KBM-7 (cell line): ENCODE data around the gene RAB15.

Experiments used
- DNase-seq: peaks from one replicate; pipeline ENCODE4 v3.0.0-alpha.2; 2015
- in situ Hi-C: fragments of 300-500 bp; cut with MboI; formaldehyde crosslinking; loops from 2 replicates; pipeline ENCODE4 v1.14.3; 2020; ENCODE audit warnings: low sequenced_read_pairs, low pct_unique_long_range_greater_than_20kb, mixed read lengths

The RAB15 gene

DNA sequence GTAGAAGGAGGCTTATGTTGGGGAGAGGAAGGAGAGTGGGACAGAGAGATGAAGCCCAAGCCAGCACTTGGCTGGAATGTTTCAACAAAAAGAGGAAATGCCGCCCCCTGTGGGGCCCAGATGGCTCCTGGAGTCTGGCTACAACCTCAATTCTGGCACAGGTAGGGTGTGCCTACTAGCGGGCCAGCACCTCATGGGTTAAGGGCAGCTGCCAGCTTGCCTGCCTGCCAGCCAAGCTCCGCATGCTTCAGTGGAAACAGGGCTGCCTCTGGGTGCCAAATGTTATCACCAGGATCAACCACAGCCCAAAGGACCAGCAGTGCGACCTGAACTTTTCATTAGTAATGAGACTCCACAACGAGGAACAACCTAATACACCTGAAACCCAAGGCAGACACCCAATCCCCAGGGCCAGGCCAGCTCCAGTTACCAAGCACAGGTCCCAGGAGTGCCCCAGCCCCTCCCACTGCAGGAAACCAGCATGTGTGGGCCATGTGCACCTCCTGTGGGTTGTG is 11.3 kb downstream of the RAB15 start:
- in situ Hi-C loops, result no loop called here
- DNase-seq, result peak; percentile 28

- DNase-seq, result no peak
- in situ Hi-C loops, result no loop called here
These were observed 13.4 kb downstream of the RAB15 start for GRCh38 chr14:64958743-64959142.

- in situ Hi-C loops, result no loop called here
These were observed 13.9 kb downstream of the RAB15 start for GRCh38 chr14:64958201-64958600.

GRCh38 chr14:64956697-64957406 is 15.3 kb downstream of the RAB15 start:
- in situ Hi-C loops, result no loop called here

More at GRCh38 chr14:64958201-64958600, 13.9 kb downstream of the RAB15 start:
- DNase-seq, result no peak

GRCh38 chr14:64955297-64955696 is 16.8 kb downstream of the RAB15 start:
- DNase-seq, result no peak
- in situ Hi-C loops, result no loop called here

More at GRCh38 chr14:64956697-64957406, 15.3 kb downstream of the RAB15 start:
- no peak for DNase-seq

DNA sequence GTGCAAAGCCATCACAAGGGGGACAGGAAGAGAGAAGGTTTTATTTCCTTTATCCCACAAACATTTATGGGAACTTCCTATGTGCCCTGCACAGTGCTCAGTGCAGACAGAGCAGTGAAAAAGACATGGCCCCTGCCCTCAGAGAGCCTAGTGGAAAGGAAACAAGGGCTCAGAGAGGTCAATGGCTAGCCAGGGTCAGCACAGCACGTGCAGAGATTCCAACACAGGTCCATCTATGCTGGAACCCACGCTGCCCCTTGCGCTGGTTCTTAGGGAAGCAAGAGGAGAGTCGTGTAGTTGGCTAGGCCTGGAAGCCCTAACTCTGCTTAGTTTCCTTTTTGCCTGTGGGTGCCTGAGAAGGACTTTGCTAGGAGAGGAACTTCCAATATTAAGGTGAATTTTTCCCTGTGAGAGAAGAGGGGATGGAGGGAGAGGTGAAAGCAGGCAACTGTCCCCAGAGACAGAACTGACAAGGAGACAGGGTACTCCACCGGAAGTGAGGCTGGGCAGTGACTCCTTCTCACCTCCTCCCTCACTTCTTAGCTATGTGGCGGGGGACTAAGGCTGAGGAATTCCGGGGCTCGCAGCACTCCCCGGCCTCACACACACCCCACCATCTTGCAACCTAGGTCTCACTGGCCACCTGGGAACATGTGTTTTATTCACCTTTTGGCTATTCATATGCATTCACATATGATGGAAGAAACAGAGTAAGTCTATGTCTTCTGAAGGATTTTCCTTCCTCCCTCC is 17.5 kb downstream of the RAB15 start:
- in situ Hi-C loops, result no loop called here
- no peak for DNase-seq

GRCh38 chr14:64953661-64954060 is 18.5 kb downstream of the RAB15 start:
- in situ Hi-C loops, result no loop called here
- no peak for DNase-seq

GRCh38 chr14:64953310-64953654 is 18.9 kb downstream of the RAB15 start:
- no peak for DNase-seq
- in situ Hi-C loops, result no loop called here

DNA sequence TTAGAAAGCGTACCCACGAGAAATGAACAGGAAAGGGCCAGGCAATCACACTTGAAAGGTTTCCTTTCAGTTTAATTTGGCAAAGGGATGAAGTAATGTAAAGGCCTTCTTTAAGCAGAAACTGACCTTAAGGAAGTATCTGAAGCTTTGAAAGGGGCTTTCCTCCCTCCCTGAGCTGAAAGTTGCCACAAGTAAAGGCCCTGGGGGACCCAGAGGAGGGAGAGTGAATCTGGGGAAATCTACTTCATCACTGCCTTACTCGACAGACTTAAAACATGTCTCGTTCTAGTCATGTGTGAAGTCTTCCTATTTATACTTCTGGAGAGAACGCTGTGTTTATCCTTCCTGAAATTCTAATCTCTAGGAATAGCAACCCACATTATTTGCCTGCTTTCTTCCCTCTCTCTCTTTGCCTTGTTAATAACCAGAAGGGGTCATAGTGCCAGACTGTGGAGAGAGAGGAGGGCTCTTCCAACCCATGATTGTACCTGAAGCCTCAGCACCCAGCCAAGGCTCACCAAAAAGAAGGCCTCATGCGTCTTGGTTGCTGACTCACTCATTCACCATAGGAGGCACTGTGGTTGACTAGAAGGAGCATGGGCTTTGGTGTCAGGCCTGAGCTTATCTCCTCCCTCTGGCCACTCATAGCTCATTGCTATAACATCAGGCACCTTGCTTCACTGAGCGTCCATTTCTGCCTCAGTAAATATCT is 19.4 kb downstream of the RAB15 start:
- in situ Hi-C loops, result no loop called here
- DNase-seq, result no peak

DNA sequence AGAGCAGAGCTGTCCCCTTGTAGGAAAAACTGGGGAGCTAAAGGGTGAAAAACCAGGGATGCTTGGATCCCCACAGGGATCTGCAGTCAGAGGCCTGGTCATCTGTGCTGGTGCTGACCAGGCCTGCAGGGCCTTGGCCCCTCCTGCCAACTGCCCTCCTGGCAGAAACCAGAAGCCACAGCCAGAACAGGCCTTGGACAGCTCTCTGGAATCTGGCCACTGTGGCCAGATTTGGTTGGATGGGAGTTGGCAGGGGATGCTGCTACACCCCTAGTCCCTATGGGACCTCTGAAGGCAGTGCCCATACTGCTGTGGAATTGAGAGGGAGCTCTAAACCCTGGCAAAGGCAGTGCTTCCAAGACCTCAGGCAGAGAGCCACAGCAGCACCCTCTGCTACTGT is 20.4 kb downstream of the RAB15 start:
- in situ Hi-C loops, result no loop called here
- DNase-seq, result no peak

- no peak for DNase-seq
- in situ Hi-C loops, result no loop called here
These were observed 20.8 kb downstream of the RAB15 start for GRCh38 chr14:64951291-64951690.

DNA sequence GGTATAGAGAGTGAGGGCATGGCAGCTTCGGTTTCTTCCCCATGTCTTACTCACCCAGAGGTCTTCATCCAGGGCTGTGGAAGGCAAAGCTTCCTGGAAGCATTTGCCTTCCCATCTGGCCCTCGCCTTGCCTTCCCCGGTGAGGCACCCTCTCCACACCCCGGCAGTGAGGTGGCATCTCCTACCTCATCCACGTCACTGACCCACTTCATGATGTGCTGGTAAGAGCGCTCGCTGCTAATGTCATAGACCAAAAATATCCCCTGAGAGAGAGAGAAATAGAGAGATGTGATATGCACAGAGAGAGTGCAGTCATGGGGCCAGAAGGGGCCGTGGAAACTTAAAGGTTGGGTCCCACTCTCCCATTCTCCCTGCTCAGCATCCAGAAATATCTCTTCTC is 21.2 kb downstream of the RAB15 start:
- in situ Hi-C loops, result no loop called here
- DNase-seq, result no peak

DNA sequence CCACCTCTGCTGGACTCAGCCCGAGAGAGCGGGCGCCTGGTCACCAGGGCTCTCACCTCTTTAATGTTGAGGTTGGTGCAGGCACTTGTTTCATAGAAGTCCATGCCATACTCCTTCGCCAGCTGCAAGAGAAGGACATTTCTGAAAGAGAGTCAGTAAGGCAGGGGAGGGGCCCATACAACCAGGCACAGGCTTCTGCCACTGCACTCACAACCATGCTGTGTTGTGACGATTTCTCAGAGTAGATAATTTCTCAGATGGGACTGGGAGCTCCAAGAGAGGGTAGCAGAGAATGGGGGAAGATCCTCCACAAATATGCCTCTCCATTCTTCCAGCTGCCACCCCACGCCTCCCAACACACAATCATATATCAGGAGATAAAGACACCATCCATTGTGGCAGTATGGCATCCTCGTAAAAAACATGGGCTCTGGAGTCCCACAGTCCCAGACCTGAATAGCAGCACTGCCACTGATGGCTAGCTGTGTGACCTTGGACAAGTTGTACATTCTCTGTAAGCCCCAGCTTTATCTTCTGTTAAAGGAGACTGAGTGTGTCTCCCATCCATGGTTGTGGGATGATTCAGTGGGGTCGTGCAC is 23.4 kb downstream of the RAB15 start:
- no peak for DNase-seq
- in situ Hi-C loops, result no loop called here

DNA sequence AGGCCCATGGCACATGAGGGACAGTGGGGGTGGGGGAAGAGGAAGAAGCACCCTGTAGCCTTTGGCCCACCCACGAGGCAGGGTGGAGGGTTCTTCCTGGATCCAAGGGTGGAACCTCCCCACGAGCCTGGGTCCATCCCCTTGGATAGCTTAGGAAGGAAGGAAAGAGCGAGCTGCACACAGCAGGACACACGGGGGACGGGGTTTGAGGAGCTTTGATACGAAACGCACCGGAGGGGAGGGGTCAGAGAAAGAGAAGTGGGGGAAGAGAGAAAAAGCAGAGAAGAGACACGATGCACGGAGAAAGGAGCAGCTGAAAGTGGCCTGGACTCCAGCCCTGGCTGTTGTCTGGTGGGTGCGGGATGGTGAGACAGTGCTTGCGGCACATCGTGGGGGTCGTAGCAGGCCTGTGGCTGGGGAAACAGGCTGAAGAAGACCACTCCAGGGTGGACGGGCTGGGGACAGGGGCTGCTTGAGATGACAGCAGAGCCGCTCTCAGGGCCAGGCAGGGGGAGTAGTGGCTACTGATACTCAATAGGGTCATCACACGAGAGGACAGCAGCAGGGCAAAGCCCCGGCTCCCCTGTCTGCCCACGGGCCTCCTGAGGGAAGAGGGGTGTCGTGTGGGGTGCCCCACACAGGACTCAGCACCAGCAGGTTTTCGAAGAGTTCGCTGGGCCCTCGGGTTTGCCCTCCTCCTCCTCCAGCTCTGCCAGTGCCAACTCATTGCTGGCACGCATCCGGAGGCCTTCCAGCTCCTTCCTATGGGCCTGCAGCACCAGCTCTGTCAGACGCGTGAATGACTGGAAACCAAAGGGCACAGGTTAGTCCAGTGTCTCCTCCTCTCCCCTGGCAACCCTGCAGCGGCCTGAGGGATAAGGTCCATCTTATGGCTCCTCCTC is 24.2 kb downstream of the RAB15 start:
- no peak for DNase-seq
- in situ Hi-C loops, result no loop called here

DNA sequence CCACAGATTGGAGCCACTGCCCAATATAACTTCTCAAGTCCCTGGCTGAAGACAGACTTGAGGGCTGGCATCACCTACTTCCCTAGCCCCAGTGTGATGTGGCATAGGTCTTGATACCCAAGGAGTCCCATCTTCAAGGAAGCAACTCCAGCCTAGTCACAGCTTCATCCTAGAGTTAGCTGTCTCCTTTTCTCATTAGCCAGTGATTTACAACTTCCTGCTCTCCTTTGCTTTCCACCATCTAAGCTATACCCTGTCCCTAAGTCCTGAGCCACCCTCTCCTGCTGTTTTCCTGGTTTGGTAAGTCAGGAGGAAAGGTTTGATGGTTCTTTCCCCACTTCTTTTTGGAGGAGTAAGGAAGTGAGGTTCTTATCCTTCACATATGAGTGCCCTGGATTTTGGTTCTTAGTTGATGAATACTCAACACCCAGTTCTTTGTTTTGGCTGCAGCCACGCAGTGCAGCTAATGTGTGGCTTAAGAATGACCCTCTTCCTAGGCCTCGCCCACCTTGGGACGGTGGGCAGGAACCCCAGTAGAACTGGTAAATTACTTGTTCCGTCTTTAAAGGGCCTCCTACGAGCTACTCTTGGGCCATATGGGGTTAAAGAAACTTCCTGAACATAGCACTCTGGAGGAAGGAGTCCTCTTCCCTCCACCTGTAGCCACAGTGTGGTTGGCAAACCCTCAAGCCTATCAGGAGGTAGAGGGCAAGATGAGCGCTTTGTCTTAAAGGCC is 25.7 kb downstream of the RAB15 start:
- no peak for DNase-seq
- in situ Hi-C loops, result no loop called here

- in situ Hi-C loops, result no loop called here
- no peak for DNase-seq
These were observed 26.5 kb downstream of the RAB15 start for GRCh38 chr14:64945431-64946178.

DNA sequence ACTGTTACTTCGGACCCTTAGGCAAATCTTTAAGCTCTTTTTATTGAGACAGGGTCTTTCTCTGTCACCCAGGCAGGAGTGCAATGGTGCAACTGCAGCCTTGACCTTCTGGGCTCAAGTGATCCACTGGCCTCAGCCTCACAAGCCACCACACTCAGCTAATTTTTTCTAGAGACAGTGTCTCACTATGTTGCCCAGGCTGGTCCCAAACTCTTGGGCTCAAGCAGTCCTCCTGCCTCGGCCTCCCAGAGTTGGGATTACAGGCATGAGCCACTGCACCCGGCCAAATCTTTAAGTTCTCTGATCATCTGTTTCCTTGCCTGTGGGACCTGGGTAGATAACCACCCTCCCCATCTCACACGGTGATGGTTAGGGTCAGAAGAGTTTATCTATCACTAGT is 27.3 kb downstream of the RAB15 start:
- in situ Hi-C loops, result no loop called here
- no peak for DNase-seq
